Endothelial cell of umbilical vein (primary cell): Measurements from ENCODE around the gene RNU5D-1. TPM values are rescaled to one million over a fixed set of nuclear protein-coding genes. Genes with fewer than 3 reads are reported as not detected.

ENCODE experiments used
- BruUV-seq: library from RNA; stranded (reverse); fragments of 400-500 nt; replicated peaks from 2 replicates; lab custom pipeline; 2021; lab: Mats Ljungman, UMichigan
- CTCF ChIA-PET: fragments of 300-600, 350-600 bp; sonication (Branson Sonifier 250); formaldehyde crosslinking; loops from one replicate; lab custom pipeline; 2021; ENCODE audit warnings: antibody characterized with exemption, inconsistent platforms; lab: Charles Lee
- POLR2A ChIA-PET: fragments of 300-600, 350-600 bp; sonication (Branson Sonifier 250); formaldehyde crosslinking; loops from one replicate; lab custom pipeline; 2021; ENCODE audit warnings: antibody characterized with exemption, inconsistent platforms; lab: Charles Lee
- DNase-seq: peaks from one replicate; pipeline ENCODE4 v3.0.0-alpha.2; 2011; ENCODE audit warnings: low read depth, low spot score
- FAIRE-seq: peaks from 2 replicates; lab custom pipeline; 2011; peaks lifted over from hg19 to GRCh38; lab: Jason Lieb, UNC
- H2AFZ ChIP-seq: 2 replicates; pipeline ENCODE4 v1.6.0; 2012; ENCODE audit warnings: low read depth, low read length, control low read depth, inconsistent platforms
- H3K27ac ChIP-seq: 2 replicates; pipeline ENCODE4 v1.5.1; 2011; ENCODE audit warnings: low read depth, mild to moderate bottlenecking, control low read depth, low read length, moderate library complexity; ENCODE audit not compliant: insufficient read depth
- H3K27me3 ChIP-seq, 2 experiments: 2 replicates each; pipeline versions ENCODE4 v1.6.0 to v1.6.1; 2011; ENCODE audit warnings: low read length in 2 of 2, mixed read lengths in 1 of 2; ENCODE audit not compliant: control insufficient read depth in 2 of 2, insufficient read depth in 2 of 2
- H3K36me3 ChIP-seq, 2 experiments: 2 replicates in 1 of 2; 3 replicates in 1 of 2; pipeline ENCODE4 v1.5.1; 2011; ENCODE audit warnings: low read length in 2 of 2, mild to moderate bottlenecking in 1 of 2, moderate library complexity in 1 of 2; ENCODE audit not compliant: control insufficient read depth in 2 of 2, insufficient read depth in 2 of 2; ENCODE audit errors: extremely low read depth in 1 of 2
- H3K4me1 ChIP-seq: 3 replicates; pipeline ENCODE4 v1.5.1; 2011; ENCODE audit warnings: mild to moderate bottlenecking, low read length; ENCODE audit not compliant: control insufficient read depth, insufficient read depth; ENCODE audit errors: extremely low read depth
- H3K4me2 ChIP-seq: 2 replicates; pipeline ENCODE4 v1.6.1; 2011; ENCODE audit warnings: low read length, control low read depth, mixed read lengths; ENCODE audit not compliant: insufficient read depth
- H3K4me3 ChIP-seq, 3 experiments: fragments of 200-600 bp in 1 of 3; sonication (generic), shearing (Covaris generic) in 1 of 3; replicated peaks in 1 of 3; 2 replicates each; pipeline ENCODE4 v1.5.1; 2011 to 2016; ENCODE audit warnings: control low read depth in 3 of 3, low read length in 3 of 3, mild to moderate bottlenecking in 2 of 3, inconsistent platforms in 1 of 3, low read depth in 1 of 3, moderate library complexity in 1 of 3; ENCODE audit not compliant: insufficient read depth in 1 of 3
- H3K79me2 ChIP-seq: 2 replicates; pipeline ENCODE4 v1.6.0; 2012; ENCODE audit warnings: low read length, inconsistent platforms; ENCODE audit not compliant: control insufficient read depth, insufficient read depth
- H3K9ac ChIP-seq: replicated peaks from 2 replicates; pipeline ENCODE3; 2011; ENCODE audit warnings: low read length, control low read depth; ENCODE audit not compliant: insufficient read depth; ENCODE audit errors: extremely low read depth
- H3K9me1 ChIP-seq: replicated peaks from 3 replicates; pipeline ENCODE4 v1.6.0; 2011; ENCODE audit warnings: mild to moderate bottlenecking, low read length; ENCODE audit not compliant: control insufficient read depth, insufficient read depth; ENCODE audit errors: extremely low read depth
- H3K9me3 ChIP-seq: replicated peaks from 2 replicates; pipeline ENCODE4 v1.5.1; 2012; ENCODE audit warnings: low read length, inconsistent platforms; ENCODE audit not compliant: control insufficient read depth, insufficient read depth
- H4K20me1 ChIP-seq: replicated peaks from 2 replicates; pipeline ENCODE3; 2011; ENCODE audit warnings: mild to moderate bottlenecking, low read length; ENCODE audit not compliant: control insufficient read depth, insufficient read depth; ENCODE audit errors: extremely low read depth
- EZH2 ChIP-seq: IDR thresholded peaks from 2 replicates; pipeline ENCODE4 v1.6.1; 2012; ENCODE audit warnings: borderline replicate concordance, low read depth, mild to moderate bottlenecking, moderate library complexity, low read length, inconsistent platforms; ENCODE audit not compliant: severe bottlenecking
- FOS ChIP-seq: IDR thresholded peaks from 2 replicates; pipeline ENCODE4 v1.6.1; 2011; ENCODE audit warnings: mild to moderate bottlenecking, low read length, moderate library complexity, borderline replicate concordance; ENCODE audit not compliant: insufficient read depth
- GATA2 ChIP-seq: IDR thresholded peaks from 2 replicates; pipeline ENCODE4 v1.7.0; 2011; ENCODE audit warnings: low read depth, mild to moderate bottlenecking, moderate library complexity, mixed read lengths, low read length; ENCODE audit not compliant: insufficient read length, insufficient read depth
- JUN ChIP-seq: IDR thresholded peaks from 2 replicates; pipeline ENCODE4 v1.6.1; 2011; ENCODE audit warnings: borderline replicate concordance, low read depth; ENCODE audit not compliant: insufficient read length, insufficient read depth
- MYC ChIP-seq: IDR thresholded peaks from one replicate; pipeline ENCODE4 v1.6.1; 2011; ENCODE audit warnings: mild to moderate bottlenecking, low read depth, low read length
- POLR2A ChIP-seq: IDR thresholded peaks from 2 replicates; pipeline ENCODE4 v1.6.1; 2012; ENCODE audit warnings: low read depth, mild to moderate bottlenecking, control low read depth, low read length
- POLR2AphosphoS5 ChIP-seq: IDR thresholded peaks from 2 replicates; pipeline ENCODE4 v1.6.1; 2012; ENCODE audit warnings: low read depth, mild to moderate bottlenecking, control low read depth, low read length, moderate library complexity; ENCODE audit not compliant: insufficient read depth
- dilution Hi-C: fragments of 300-500 bp; cut with MboI; formaldehyde crosslinking; loops from one replicate; pipeline ENCODE4 v1.15.0; 2019; ENCODE audit warnings: low sequenced_read_pairs; ENCODE audit not compliant: extremely low pct_ligation_motif_present
- intact Hi-C: fragments of 100-400 bp; cut with micrococcal nuclease; formaldehyde crosslinking; loops from one replicate; pipeline ENCODE4 v1.10.0; 2022
- polyA plus RNA-seq, 4 experiments: library from polyadenylated mRNA; depleted of rRNA in 3 of 4; stranded (reverse) in 3 of 4; unstranded in 1 of 4; fragments of >200 nt; gene quantifications; 2 replicates each; pipeline versions ENCODE4 v1.2.1 to v1.2.3, GENCODE V29; 2011 to 2012; ENCODE audit warnings: missing spikeins in 1 of 4
- total RNA-seq: library from RNA; stranded (reverse); gene quantifications from 2 replicates; pipeline ENCODE4 v1.2.3, GENCODE V29; 2021
- TF ChIP-seq, protein P1 (sequence below), 2 donors: IDR thresholded peaks; 1 replicate in 1 of 2; 2 replicates in 1 of 2; pipeline ENCODE4 v1.5.1; 2011; ENCODE audit warnings: low read length in 2 of 2, mild to moderate bottlenecking in 2 of 2, moderate library complexity in 2 of 2, control low read depth in 1 of 2, inconsistent platforms in 1 of 2, low read depth in 1 of 2; ENCODE audit not compliant: insufficient read depth in 1 of 2; ENCODE audit errors: extremely low read depth in 1 of 2
- TF ChIP-seq, protein P2 (sequence below): IDR thresholded peaks from 2 replicates; pipeline ENCODE4 v1.6.1; 2011; ENCODE audit not compliant: insufficient read depth, insufficient read length

Gene RNU5D-1
- total and polyA plus RNA-seq, 2 donors (not counting 3 experiments of a cell fraction or from before 2014, with no cell fraction given), result not detected

DNA sequence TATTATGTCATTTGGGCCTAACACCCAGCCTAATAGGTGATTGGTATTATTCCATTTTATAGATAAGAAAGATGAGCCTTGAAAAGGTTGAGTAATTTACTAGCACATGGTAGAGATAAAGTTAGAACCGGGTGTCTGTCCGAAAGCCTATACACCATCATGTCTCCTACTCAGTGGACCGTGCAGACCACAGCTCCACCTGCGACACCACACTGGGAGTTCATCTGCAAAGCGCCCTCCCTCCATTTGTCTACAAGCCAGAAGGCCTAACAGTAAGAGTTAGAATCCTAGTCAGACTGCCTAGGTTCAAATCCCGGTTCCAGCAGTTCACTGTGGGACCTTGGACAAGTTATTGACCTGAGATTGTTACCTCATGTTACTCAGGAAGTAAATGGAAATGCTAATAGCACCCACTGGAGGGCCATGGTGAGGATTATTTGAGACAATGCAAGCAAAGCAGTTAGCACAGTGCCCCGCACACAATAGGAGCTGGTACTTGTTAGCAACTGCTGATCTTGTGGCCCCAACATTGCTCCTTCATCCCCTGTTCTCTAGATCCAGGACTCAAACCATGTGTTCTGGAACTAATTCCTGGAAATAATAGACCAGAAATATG, 36.0 kb downstream of the RNU5D-1 start:
- no peak for TF ChIP-seq GATA2
- TF ChIP-seq POLR2AphosphoS5, result no peak
- no peak for TF ChIP-seq JUN
- TF ChIP-seq POLR2A, result no peak
- TF ChIP-seq, protein P1, sequence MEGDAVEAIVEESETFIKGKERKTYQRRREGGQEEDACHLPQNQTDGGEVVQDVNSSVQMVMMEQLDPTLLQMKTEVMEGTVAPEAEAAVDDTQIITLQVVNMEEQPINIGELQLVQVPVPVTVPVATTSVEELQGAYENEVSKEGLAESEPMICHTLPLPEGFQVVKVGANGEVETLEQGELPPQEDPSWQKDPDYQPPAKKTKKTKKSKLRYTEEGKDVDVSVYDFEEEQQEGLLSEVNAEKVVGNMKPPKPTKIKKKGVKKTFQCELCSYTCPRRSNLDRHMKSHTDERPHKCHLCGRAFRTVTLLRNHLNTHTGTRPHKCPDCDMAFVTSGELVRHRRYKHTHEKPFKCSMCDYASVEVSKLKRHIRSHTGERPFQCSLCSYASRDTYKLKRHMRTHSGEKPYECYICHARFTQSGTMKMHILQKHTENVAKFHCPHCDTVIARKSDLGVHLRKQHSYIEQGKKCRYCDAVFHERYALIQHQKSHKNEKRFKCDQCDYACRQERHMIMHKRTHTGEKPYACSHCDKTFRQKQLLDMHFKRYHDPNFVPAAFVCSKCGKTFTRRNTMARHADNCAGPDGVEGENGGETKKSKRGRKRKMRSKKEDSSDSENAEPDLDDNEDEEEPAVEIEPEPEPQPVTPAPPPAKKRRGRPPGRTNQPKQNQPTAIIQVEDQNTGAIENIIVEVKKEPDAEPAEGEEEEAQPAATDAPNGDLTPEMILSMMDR (IDR thresholded peaks at IDR 0.05; ENCODE audit: extremely low read depth in 1 of 2, insufficient read depth in 1 of 2, low read depth in 1 of 2, low read length in 2 of 2), result no peak
- no peak for TF ChIP-seq EZH2
- TF ChIP-seq FOS, result no peak
- TF ChIP-seq, protein P2, sequence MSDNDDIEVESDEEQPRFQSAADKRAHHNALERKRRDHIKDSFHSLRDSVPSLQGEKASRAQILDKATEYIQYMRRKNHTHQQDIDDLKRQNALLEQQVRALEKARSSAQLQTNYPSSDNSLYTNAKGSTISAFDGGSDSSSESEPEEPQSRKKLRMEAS, result no peak
- TF ChIP-seq MYC, result no peak
- H3K4me3 ChIP-seq, result no peak overlapping the region
- ChIA-PET CTCF (interaction anchor here (1.4 kb wide), 1 partner anchor 9 kb away, joined by 3 read pairs; no protein-coding TSS in a partner anchor), POLR2A (no interaction called here)
- no peaks in the 10 kb centered on the region for H3K9me3 ChIP-seq
- H3K9me1 ChIP-seq, result no peaks in the 10 kb centered on the region
- DNase-seq (no peak), FAIRE-seq (no peak)
- dilution Hi-C loops, result no loop called here
- peaks cover 4 to 18% of the 10 kb centered on the region in 2 experiments for H3K27me3 ChIP-seq
- no TSS peak for BruUV-seq
- no peak overlapping the region for H3K9ac ChIP-seq
- no peak overlapping the region for H3K4me2 ChIP-seq
- H3K79me2 ChIP-seq, result no peaks in the 10 kb centered on the region
- H2AFZ ChIP-seq, result no peak overlapping the region
- no peak overlapping the region for H3K27ac ChIP-seq
- no peaks in the 10 kb centered on the region for H4K20me1 ChIP-seq
- intact Hi-C loops, result no loop called here
- H3K4me1 ChIP-seq, result no peaks in the 10 kb centered on the region
- no peaks in the 10 kb centered on the region for H3K36me3 ChIP-seq
